GM19324 (cell line): ENCODE data around the gene RALY.

Source experiments
- ATAC-seq: cut with Tn5 transposase; IDR thresholded peaks from one replicate; pipeline ENCODE4 v1.9.1; 2021; ENCODE audit warnings: mild to moderate bottlenecking, moderate library complexity; ENCODE audit not compliant: unreplicated experiment, low FRiP score

The RALY gene

GRCh38 chr20:33985830-33986229, 7.9 kb upstream of the RALY start:
- ATAC-seq = no peak

GRCh38 chr20:33986560-33987216, 7.0 kb upstream of the RALY start:
- ATAC-seq = no peak

- ATAC-seq = no peak
Measured at GRCh38 chr20:33990075-33990474, 3.6 kb upstream of the RALY start.

GRCh38 chr20:33991502-33991901, 2.2 kb upstream of the RALY start:
- no peak for ATAC-seq

- no peak for ATAC-seq
Measured at GRCh38 chr20:33992145-33992922, 1.4 kb upstream of the RALY start.

- peak; percentile 81 for ATAC-seq
Measured at GRCh38 chr20:33992923-33993575, 662 bp upstream of the RALY start.

- peak; percentile 23 for ATAC-seq
Measured at GRCh38 chr20:33994222-33994913, 657 bp downstream of the RALY start.

- no peak for ATAC-seq
Measured at GRCh38 chr20:33995053-33995831, 1.5 kb downstream of the RALY start.

- no peak for ATAC-seq
Measured at GRCh38 chr20:33999025-33999649, 5.4 kb downstream of the RALY start.

GRCh38 chr20:34001378-34001777, 7.7 kb downstream of the RALY start:
- ATAC-seq = no peak

GRCh38 chr20:34004227-34004626, 10.5 kb downstream of the RALY start:
- ATAC-seq = no peak

- ATAC-seq = no peak
Measured at GRCh38 chr20:34004790-34005457, 11.2 kb downstream of the RALY start.

- no peak for ATAC-seq
Measured at GRCh38 chr20:34006619-34007018, 12.9 kb downstream of the RALY start.

GRCh38 chr20:34008477-34008876, 14.8 kb downstream of the RALY start:
- ATAC-seq = no peak

GRCh38 chr20:34010405-34010931, 16.8 kb downstream of the RALY start:
- no peak for ATAC-seq

- ATAC-seq = no peak
Measured at GRCh38 chr20:34011275-34011674, 17.6 kb downstream of the RALY start.

GRCh38 chr20:34012330-34012729, 18.6 kb downstream of the RALY start:
- ATAC-seq = no peak

GRCh38 chr20:34012735-34013134, 19.0 kb downstream of the RALY start:
- ATAC-seq = no peak

- ATAC-seq = no peak
Measured at GRCh38 chr20:34013554-34013953, 19.8 kb downstream of the RALY start.
